ENCODE data around the gene FAM20B. TPM values are rescaled to one million over a fixed set of nuclear protein-coding genes. Genes with fewer than 3 reads are reported as not detected.

FAM20B gene
- total and polyA plus RNA-seq, 8 donors, result 32.8 to 37.2 (median 35.8) TPM

DNA sequence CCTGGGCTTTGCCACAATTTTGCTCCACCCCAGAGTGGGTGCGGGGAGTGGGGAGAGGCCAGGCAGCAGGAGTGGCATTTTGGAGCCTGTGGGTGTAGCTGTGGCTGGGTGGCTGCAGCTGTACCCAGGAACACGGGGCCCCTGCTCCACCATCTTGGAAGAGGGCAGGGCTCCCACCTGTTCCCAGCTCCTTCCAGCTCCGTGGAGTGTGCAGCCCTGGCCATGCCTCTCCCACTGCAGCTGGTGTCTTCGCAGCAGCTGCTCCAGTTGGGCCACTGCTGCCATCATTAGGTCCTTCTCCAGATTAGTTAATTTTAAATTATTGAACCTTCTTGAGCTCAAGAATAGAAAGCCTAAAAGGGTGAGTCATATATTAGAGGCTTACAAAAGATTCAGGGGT lies 17.6 kb downstream of the FAM20B start:
- H3K27me3 ChIP-seq, result no peaks in the 10 kb centered on the region
- intact Hi-C loops (cut with DNase I), result no loop called here
- no peak overlapping the region for H3K27ac ChIP-seq
- DNase-seq (no peak), ATAC-seq (no peak)
- TF ChIP-seq, protein P1, sequence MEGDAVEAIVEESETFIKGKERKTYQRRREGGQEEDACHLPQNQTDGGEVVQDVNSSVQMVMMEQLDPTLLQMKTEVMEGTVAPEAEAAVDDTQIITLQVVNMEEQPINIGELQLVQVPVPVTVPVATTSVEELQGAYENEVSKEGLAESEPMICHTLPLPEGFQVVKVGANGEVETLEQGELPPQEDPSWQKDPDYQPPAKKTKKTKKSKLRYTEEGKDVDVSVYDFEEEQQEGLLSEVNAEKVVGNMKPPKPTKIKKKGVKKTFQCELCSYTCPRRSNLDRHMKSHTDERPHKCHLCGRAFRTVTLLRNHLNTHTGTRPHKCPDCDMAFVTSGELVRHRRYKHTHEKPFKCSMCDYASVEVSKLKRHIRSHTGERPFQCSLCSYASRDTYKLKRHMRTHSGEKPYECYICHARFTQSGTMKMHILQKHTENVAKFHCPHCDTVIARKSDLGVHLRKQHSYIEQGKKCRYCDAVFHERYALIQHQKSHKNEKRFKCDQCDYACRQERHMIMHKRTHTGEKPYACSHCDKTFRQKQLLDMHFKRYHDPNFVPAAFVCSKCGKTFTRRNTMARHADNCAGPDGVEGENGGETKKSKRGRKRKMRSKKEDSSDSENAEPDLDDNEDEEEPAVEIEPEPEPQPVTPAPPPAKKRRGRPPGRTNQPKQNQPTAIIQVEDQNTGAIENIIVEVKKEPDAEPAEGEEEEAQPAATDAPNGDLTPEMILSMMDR (IDR thresholded peaks at IDR 0.05), result no peak
- H3K4me3 ChIP-seq, result no peak overlapping the region
- H3K4me1 ChIP-seq, result peaks cover 0 to 12% of the 10 kb centered on the region in 2 donors
- no peaks in the 10 kb centered on the region for H3K9me3 ChIP-seq
- H3K36me3 ChIP-seq, result peaks cover 0 to 3% of the 10 kb centered on the region in 2 donors

- Histone ChIP-seq H3K4me1 (peaks cover 0 to 6% of the 10 kb centered on the region in 2 donors), H3K27ac (no peak overlapping the region), H3K4me3 (no peak overlapping the region), H3K9me3 (no peaks in the 10 kb centered on the region), H3K36me3 (peaks cover 0 to 3% of the 10 kb centered on the region in 2 donors), H3K27me3 (no peaks in the 10 kb centered on the region)
- DNase-seq, result no peak
- intact Hi-C loops (cut with DNase I), result no loop called here
- no peak for ATAC-seq
- TF ChIP-seq, protein P1 (IDR thresholded peaks at IDR 0.05), result no peak
Observed at GRCh38 chr1:179043907-179044306, 18.2 kb downstream of the FAM20B start.

GRCh38 chr1:179046808-179047635 lies 21.3 kb downstream of the FAM20B start:
- Histone ChIP-seq H3K9me3 (no peaks in the 10 kb centered on the region), H3K4me3 (no peak overlapping the region), H3K4me1 (no peaks in the 10 kb centered on the region), H3K36me3 (peaks cover 0 to 3% of the 10 kb centered on the region in 2 donors), H3K27me3 (no peaks in the 10 kb centered on the region), H3K27ac (no peak overlapping the region)
- TF ChIP-seq, protein P1 (IDR thresholded peaks at IDR 0.05), result no peak
- peak; percentile 37 for ATAC-seq
- intact Hi-C loops (cut with DNase I), result no loop called here
- no peak for DNase-seq

- Histone ChIP-seq H3K9me3 (no peaks in the 10 kb centered on the region), H3K4me1 (no peaks in the 10 kb centered on the region), H3K27me3 (no peaks in the 10 kb centered on the region), H3K27ac (no peak overlapping the region), H3K4me3 (no peak overlapping the region), H3K36me3 (peaks cover 0 to 3% of the 10 kb centered on the region in 2 donors)
- DNase-seq (no peak), ATAC-seq (no peak)
- TF ChIP-seq, protein P1 (IDR thresholded peaks at IDR 0.05), result no peak
- intact Hi-C loops (cut with DNase I), result no loop called here
Observed at GRCh38 chr1:179047636-179047997, 21.9 kb downstream of the FAM20B start.

GRCh38 chr1:179048339-179049124 lies 22.8 kb downstream of the FAM20B start:
- Histone ChIP-seq H3K27me3 (no peaks in the 10 kb centered on the region), H3K27ac (no peak overlapping the region), H3K9me3 (no peaks in the 10 kb centered on the region), H3K36me3 (peaks cover 0 to 3% of the 10 kb centered on the region in 2 donors), H3K4me3 (no peak overlapping the region), H3K4me1 (no peaks in the 10 kb centered on the region)
- intact Hi-C loops (cut with DNase I), result no loop called here
- ATAC-seq (no peak), DNase-seq (no peak)
- TF ChIP-seq, protein P1 (IDR thresholded peaks at IDR 0.05), result no peak
